Measurements from ENCODE around the gene USHBP1.

The USHBP1 gene

DNA sequence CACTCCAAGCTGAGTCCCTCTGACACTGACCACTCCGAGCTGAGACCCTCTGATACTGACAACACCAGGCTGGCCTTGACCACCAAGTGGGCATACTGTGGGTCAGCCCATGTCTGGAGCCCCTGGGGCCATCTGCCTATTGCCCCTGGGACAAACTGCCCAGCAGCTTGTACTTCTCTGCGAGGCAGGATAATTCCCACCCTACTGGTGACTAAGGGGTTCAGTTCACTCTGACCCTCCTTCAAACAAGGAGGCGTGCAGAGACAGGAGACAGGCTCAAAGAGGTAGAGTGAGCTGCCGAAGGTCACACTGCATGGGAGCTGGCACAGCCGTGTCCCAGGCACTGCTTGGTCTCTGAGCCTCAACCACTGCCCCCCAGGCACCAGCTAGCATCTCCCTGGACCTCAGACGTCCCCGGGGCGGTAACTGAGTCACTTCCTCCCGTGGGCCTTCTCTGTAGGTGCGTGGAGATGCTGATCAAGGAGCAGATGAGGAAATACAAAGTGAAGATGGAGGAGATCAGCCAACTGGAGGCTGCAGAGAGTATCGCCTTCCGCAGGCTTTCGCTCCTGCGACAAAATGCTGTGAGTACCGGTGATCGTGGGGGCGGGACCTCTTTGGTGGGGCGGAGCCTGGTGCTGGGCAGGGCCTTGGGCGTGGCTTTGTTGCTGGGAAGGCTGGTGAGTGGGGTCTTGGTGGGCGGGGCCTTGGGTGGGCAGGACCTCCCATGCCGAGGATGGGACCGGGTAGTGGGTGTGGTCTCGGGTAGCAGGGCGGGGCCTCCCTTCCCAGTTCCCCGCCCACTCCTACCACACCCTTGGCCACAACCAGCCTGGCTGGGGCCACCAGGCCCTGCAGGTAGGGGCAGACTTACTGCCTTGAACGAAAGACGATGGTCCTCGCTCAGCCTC is 55.2 kb downstream of the USHBP1 start:
- no peak overlapping the region for H3K4me3 ChIP-seq (ENCODE audit: low read length)
- TF ChIP-seq ZNF274 (IDR thresholded peaks at IDR 0.05; ENCODE audit: low read depth, low read length) = no peak

DNA sequence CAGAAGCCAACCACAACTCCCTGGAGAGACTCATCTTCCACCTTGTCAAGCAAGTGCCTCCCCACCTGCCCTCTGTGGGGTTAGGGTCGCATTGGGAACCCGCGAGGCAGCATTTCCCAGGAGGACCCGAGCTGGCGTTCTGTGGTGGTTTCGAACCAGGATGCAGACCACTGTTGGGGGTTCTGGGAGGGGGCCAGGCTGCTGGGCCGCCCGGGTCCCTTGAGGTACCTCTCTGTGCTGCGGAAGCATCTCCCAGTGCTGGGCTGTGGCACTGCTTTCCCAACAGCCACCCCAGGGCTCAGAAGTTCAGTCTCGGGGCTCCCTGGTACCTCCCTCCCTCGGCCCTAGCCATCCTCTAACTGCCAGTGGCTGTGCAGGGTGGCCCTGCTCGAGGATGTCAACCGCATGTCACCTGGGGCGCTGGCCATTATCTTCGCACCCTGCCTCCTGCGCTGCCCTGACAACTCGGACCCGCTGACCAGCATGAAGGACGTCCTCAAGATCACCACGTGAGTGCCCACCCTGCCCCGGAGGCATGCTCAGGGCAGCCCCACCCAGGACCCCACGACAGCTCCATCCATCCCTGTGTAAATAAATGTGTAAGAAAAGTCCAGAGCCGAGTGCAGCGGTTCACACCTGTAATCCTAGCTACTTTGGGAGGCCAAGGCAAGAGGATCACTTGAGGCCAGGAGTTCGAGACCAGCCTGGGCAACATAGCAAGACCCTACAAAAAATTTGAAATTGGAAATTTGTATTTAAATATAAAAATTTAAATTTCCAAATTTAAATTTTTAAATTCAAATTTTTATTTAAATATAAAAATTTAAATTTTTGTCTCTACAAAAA is 57.6 kb downstream of the USHBP1 start:
- H3K4me3 ChIP-seq (ENCODE audit: low read length) = no peak overlapping the region
- TF ChIP-seq ZNF274 (IDR thresholded peaks at IDR 0.05; ENCODE audit: low read depth, low read length) = no peak

DNA sequence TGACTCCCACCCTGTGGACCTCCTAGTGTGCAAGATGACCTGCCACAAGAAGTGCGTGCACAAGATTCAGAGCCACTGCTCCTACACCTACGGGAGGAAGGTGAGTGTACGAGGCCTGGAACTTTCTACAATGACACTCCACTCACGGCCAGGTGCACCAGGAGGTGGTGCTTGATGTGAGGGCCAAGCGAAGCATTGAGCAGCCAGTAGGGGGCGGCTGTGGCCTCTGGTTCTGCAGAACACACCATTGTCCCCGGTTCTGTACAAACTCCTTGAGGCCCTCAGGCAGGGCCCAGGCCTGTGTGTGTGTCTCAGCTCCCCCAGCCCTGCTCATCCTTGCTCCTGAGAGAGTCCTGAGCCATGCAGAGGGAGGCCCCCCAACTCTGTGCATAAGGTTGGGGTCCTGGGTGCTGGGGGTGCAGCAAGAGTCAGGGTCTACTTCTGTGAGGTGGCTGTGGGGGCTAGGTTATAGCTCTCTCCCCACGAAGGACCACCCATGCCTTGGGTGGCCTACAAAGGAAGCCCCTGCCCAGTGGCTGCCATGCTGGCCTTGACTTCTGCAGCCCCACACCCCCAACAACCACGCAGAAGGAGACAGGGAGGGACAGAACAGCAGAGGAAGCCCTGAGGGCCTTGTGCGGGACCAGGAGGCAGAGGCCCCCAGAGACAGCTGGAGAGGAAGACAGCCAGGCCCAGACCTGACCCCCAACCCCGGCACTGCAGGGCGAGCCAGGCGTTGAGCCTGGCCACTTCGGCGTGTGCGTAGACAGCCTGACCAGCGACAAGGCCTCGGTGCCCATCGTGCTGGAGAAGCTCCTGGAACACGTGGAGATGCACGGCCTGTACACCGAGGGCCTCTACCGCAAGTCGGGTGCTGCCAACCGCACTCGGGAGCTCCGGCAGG is 59.1 kb downstream of the USHBP1 start:
- no peak overlapping the region for H3K4me3 ChIP-seq (ENCODE audit: low read length)
- TF ChIP-seq ZNF274 (IDR thresholded peaks at IDR 0.05; ENCODE audit: low read depth, low read length) = no peak

DNA sequence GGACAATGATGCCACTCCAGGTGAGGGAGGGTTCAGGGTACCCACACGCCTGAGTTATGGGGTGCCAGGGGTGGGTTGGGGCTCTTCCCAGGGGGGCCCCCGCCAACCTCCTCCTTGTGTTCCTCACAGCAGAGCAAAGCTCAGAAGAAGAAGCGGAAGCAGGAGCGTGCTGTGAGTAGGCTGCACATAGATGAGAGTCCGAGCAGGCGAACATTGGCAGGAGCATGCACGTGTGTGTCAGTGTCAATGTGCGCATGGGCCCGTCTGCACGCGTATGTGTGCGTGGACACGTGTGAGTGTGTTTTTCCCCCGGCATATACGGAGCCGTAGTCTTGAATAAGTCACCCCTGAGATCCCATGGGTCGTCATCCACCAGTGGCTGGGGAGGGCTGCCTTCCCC is 61.8 kb downstream of the USHBP1 start:
- TF ChIP-seq ZNF274 (IDR thresholded peaks at IDR 0.05; ENCODE audit: low read depth, low read length) = no peak
- no peak overlapping the region for H3K4me3 ChIP-seq (ENCODE audit: low read length)

DNA sequence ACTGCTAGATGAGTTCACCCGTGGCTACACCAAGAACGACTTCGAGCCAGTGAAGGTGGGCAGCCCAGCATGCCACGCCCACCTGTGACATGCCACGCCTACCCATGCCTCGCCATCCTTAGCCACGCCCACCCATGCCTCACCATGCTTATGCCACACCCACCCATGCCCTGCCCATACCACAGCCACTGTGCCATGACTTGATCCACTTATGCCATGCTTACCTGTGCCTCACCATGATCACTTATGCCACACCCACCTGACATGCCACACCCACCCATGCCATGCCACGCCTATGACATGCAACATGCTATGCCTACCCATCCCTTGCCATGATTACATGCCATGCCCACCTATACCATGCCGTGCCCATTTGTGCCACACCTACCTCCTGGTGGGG is 62.3 kb downstream of the USHBP1 start:
- no peak for TF ChIP-seq ZNF274 (IDR thresholded peaks at IDR 0.05; ENCODE audit: low read depth, low read length)
- no peak overlapping the region for H3K4me3 ChIP-seq (ENCODE audit: low read length)

DNA sequence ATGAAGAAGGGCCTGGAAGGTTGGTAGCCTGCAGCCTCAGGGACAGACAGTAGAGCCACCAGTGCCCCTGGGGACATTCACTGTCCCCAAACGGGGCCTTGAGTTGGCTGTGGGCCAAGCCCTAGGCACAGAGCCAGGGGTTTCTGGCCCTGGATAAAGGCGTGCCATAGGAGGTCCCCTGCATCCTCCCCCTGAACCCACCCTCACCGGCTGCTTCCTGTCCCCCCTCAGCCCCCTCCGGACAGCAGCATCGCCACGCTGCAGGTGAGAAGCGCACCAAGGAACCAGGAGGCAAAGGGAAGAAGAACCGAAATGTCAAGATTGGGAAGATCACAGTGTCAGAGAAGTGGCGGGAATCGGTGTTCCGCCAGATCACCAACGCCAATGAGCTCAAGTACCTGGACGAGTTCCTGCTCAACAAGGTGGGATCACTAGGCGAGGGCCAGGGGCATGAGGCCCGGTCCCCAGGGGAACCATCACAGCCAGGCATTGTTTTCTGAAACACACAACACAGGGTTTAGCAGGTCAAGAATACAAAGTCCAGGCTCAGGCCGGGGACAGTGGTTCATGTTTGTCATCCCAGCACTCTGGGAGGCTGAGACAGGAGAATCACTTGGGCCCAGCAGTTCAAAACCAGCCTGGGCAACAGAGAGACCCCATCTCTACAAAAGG is 64.0 kb downstream of the USHBP1 start:
- TF ChIP-seq ZNF274 (IDR thresholded peaks at IDR 0.05; ENCODE audit: low read depth, low read length) = no peak
- H3K4me3 ChIP-seq (ENCODE audit: low read length) = no peak overlapping the region
